Measurements from ENCODE around the gene MYH14.

Gene MYH14

GRCh38 chr19:50264483-50265186 lies 61.2 kb downstream of the MYH14 start:
- no peak for DNase-seq

GRCh38 chr19:50266041-50266440 lies 62.6 kb downstream of the MYH14 start:
- DNase-seq: no peak

GRCh38 chr19:50266896-50267295 lies 63.5 kb downstream of the MYH14 start:
- no peak for DNase-seq

GRCh38 chr19:50268041-50268440 lies 64.6 kb downstream of the MYH14 start:
- DNase-seq: no peak

- DNase-seq: no peak
Observed at GRCh38 chr19:50268501-50268900, 65.1 kb downstream of the MYH14 start.

- no peak for DNase-seq
Observed at GRCh38 chr19:50269653-50270052, 66.2 kb downstream of the MYH14 start.

- no peak for DNase-seq
Observed at GRCh38 chr19:50272263-50272897, 69.0 kb downstream of the MYH14 start.

GRCh38 chr19:50273821-50274220 lies 70.4 kb downstream of the MYH14 start:
- no peak for DNase-seq

GRCh38 chr19:50275577-50276368 lies 72.4 kb downstream of the MYH14 start:
- no peak for DNase-seq

GRCh38 chr19:50276370-50277063 lies 73.1 kb downstream of the MYH14 start:
- no peak for DNase-seq

GRCh38 chr19:50277966-50278580 lies 74.7 kb downstream of the MYH14 start:
- no peak for DNase-seq

GRCh38 chr19:50280074-50280473 lies 76.7 kb downstream of the MYH14 start:
- DNase-seq: no peak

- DNase-seq: no peak
Observed at GRCh38 chr19:50280983-50281382, 77.6 kb downstream of the MYH14 start.

GRCh38 chr19:50281491-50281890 lies 78.1 kb downstream of the MYH14 start:
- no peak for DNase-seq

GRCh38 chr19:50285833-50286232 lies 82.4 kb downstream of the MYH14 start:
- DNase-seq: no peak

- DNase-seq: no peak
Observed at GRCh38 chr19:50286443-50286842, 83.0 kb downstream of the MYH14 start.

GRCh38 chr19:50287331-50287730 lies 83.9 kb downstream of the MYH14 start:
- DNase-seq: no peak

GRCh38 chr19:50288954-50289353 lies 85.5 kb downstream of the MYH14 start:
- DNase-seq: no peak

- DNase-seq: no peak
Observed at GRCh38 chr19:50290011-50290410, 86.6 kb downstream of the MYH14 start.

- DNase-seq: no peak
Observed at GRCh38 chr19:50290775-50291174, 87.4 kb downstream of the MYH14 start.

GRCh38 chr19:50292216-50292827 lies 88.9 kb downstream of the MYH14 start:
- no peak for DNase-seq

GRCh38 chr19:50293263-50294004 lies 90.0 kb downstream of the MYH14 start:
- DNase-seq: no peak
